ENCODE data around the gene SGTA. TPM values are rescaled to one million over a fixed set of nuclear protein-coding genes. Genes with fewer than 3 reads are reported as not detected.

Gene SGTA, protein sequence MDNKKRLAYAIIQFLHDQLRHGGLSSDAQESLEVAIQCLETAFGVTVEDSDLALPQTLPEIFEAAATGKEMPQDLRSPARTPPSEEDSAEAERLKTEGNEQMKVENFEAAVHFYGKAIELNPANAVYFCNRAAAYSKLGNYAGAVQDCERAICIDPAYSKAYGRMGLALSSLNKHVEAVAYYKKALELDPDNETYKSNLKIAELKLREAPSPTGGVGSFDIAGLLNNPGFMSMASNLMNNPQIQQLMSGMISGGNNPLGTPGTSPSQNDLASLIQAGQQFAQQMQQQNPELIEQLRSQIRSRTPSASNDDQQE
- total RNA-seq = 100 to 1,000 TPM in 1 of 2 donors, 10 to 100 TPM in 1; 93.9 to 100 TPM
- 99.6 TPM for polyA plus RNA-seq (ENCODE audit: insufficient read depth, low read depth, low replicate concordance)
- long read RNA-seq, donor 1, transcript SGTA-201 (12 exons, 2,330 nt) = major isoform, 27 of 28 reads
- long read RNA-seq, donor 1, partial matches to known transcripts = 0 of 28 reads
- long read RNA-seq, donor 1, other reads (novel, unspliced or antisense) = 0 of 28 reads
- long read RNA-seq, donor 2, transcript SGTA-201 (12 exons, 2,330 nt) = major isoform, 11 of 33 reads
- long read RNA-seq, donor 2, partial matches to known transcripts = 21 of 33 reads
- long read RNA-seq, donor 2, other reads (novel, unspliced or antisense) = 0 of 33 reads

DNA sequence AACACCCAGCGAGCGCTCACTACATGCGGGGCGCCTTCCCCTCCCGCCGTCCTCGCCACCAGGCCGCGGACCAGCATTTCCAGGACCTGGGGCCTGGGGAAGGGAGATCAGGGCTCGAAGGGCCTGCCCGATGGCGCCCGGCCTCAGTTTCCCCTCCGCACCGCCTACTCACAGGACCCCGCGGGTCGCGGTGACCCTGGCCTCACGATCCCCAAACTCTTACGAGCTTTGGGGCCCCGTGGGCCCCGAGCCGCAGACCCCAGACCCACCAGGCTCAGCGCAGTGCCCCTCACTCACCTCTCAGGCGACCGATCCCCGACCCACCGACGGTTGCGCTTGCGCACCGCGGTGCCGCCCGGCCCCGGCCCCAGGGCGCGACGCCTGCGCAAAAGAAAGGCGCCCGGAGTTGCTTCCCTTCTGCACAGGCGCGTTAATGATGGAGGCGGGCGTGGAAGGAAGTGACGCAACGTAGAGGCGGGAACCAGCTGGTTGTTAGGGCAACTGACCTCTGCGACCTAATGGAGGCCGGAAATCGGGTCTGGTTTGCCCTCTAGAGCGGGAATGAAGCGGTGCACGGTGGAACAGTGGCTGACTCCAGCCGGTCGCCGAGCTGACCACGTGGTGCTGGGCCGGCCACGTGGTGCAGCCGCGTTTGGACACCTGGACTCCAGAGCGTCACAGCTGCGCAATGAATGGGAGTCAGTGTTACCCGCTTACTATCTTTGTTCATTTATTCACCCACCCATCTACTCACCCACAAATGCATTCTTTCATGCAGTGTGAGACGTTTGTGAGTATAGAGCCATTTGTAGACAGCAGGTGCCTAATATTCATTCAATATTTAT is at the start of gene SGTA:
SGTA (minus strand) TSS at position 338 of the 845 bp plus-strand sequence. CDS start 14,205 bp downstream, outside the sequence.
- 1% methylated on average over 22 to 67 of the region's 68 CpGs for WGBS, 2 donors
- Histone ChIP-seq H3K9me3 (no peaks in the 10 kb centered on the region), H3K4me3 (peak within 1 kb of the TSS; percentile 96 to 100), H3K4me1 (peaks cover 31% of the 10 kb centered on the region), H3K27me3 (no peaks in the 10 kb centered on the region), H3K36me3 (ENCODE audit: low read depth, missing control alignments) (no peaks in the 10 kb centered on the region), H3K27ac (peak within 1 kb of the TSS; percentile 63 to 88)
- intact Hi-C loops (cut with DNase I; ENCODE audit: low total_unique reads) = no loop called here
- DNase-seq = peak; percentile 99
- TF ChIP-seq POLR2A (IDR thresholded peaks at IDR 0.05) = peak; percentile 52
- TF ChIP-seq, protein P1, sequence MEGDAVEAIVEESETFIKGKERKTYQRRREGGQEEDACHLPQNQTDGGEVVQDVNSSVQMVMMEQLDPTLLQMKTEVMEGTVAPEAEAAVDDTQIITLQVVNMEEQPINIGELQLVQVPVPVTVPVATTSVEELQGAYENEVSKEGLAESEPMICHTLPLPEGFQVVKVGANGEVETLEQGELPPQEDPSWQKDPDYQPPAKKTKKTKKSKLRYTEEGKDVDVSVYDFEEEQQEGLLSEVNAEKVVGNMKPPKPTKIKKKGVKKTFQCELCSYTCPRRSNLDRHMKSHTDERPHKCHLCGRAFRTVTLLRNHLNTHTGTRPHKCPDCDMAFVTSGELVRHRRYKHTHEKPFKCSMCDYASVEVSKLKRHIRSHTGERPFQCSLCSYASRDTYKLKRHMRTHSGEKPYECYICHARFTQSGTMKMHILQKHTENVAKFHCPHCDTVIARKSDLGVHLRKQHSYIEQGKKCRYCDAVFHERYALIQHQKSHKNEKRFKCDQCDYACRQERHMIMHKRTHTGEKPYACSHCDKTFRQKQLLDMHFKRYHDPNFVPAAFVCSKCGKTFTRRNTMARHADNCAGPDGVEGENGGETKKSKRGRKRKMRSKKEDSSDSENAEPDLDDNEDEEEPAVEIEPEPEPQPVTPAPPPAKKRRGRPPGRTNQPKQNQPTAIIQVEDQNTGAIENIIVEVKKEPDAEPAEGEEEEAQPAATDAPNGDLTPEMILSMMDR (IDR thresholded peaks at IDR 0.05) = peak in 2 of 3 experiments; percentile 28 to 57

DNA sequence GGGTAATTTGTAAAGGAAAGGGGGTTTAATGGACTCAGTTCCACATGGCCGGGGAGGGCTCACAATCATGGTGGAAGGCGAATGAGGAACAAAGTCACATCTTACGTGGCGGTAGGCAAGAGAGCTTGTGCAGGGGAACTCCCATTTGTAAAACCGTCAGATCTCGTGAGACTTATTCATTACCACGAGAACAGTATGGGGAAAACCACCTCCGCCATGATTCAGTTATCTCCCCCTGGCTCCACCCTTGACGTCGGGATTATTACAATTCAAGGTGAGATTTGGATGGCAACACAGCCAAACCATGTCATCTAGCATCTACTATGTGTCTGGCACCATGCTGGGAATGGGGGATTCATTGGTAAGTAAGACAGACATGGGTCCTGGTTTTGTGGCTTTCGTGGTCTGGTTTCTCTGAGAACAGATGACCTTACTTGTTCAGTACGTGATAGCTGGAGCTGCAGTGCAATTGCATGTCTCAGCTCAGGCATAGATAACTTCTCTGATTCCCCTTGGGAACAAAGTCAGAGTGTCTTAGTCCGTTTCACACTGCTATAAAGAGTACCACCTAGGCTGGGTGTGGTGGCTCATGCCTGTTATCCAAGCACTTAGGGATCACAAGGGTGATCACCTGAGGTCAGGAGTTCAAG is 44.9 kb upstream of the SGTA start:
- TF ChIP-seq, protein P1 (IDR thresholded peaks at IDR 0.05) = no peak
- TF ChIP-seq POLR2A (IDR thresholded peaks at IDR 0.05) = no peak
- Histone ChIP-seq H3K36me3 (ENCODE audit: low read depth, missing control alignments) (no peaks in the 10 kb centered on the region), H3K9me3 (no peaks in the 10 kb centered on the region), H3K27me3 (no peaks in the 10 kb centered on the region), H3K4me1 (no peaks in the 10 kb centered on the region), H3K4me3 (no peak overlapping the region), H3K27ac (no peak overlapping the region)
- 96 to 97% methylated on average over 13 of the region's 13 CpGs for WGBS, 2 donors
- DNase-seq = no peak
- intact Hi-C loops (cut with DNase I; ENCODE audit: low total_unique reads) = no loop called here

DNA sequence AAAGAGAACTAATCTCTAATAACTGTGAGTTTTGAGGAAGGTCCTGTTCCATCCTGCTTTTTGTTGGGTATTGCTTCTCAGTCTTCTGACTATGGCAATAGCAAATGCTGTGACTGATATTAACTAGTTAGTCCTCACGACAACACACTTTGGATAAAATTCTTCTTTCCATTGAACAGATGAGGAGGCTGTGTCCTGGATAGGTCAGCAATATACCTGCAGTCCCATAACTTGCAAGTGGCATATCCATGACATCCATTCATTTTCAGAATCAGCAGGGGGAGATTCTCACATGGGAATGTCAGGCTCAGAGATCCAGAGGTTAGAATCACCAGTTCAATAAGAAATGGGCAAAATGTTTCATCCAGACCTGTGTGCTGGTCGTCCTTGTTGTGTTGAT is 43.9 kb upstream of the SGTA start:
- TF ChIP-seq, protein P1 (IDR thresholded peaks at IDR 0.05) = no peak
- TF ChIP-seq POLR2A (IDR thresholded peaks at IDR 0.05) = no peak
- Histone ChIP-seq H3K9me3 (no peaks in the 10 kb centered on the region), H3K27me3 (no peaks in the 10 kb centered on the region), H3K27ac (no peak overlapping the region), H3K4me3 (no peak overlapping the region), H3K4me1 (no peaks in the 10 kb centered on the region), H3K36me3 (ENCODE audit: low read depth, missing control alignments) (no peaks in the 10 kb centered on the region)
- 88 to 95% methylated on average over 2 of the region's 2 CpGs for WGBS, 2 donors
- DNase-seq = no peak
- intact Hi-C loops (cut with DNase I; ENCODE audit: low total_unique reads) = no loop called here

DNA sequence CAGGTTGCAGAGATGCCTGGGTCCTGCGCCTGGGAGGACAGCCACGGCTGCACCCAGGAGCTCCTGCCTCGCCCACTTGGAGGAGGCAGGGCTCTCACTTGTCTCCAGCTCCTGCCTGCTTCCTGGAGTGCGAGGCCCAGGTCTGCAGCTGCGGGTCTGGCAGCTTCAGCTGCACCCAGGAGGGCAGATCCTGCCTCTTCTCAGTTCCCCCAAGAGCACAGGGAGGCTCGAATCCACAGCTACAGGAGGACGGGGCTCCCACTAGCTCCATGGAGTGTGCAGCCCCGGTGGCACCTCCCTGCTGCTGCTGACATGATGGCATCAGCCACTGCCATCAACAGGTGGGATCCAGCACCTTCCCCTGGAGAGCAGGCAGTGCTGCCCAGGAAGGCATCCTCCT is 41.1 kb upstream of the SGTA start:
- no peaks in the 10 kb centered on the region for H3K27me3 ChIP-seq
- intact Hi-C loops (cut with DNase I; ENCODE audit: low total_unique reads) = no loop called here
- peaks cover 2% of the 10 kb centered on the region for H3K4me1 ChIP-seq
- H3K9me3 ChIP-seq = no peaks in the 10 kb centered on the region
- no peak overlapping the region for H3K4me3 ChIP-seq
- DNase-seq = no peak
- TF ChIP-seq POLR2A (IDR thresholded peaks at IDR 0.05) = no peak
- TF ChIP-seq, protein P1 (IDR thresholded peaks at IDR 0.05) = no peak
- no peak overlapping the region for H3K27ac ChIP-seq
- no peaks in the 10 kb centered on the region for H3K36me3 ChIP-seq (ENCODE audit: low read depth, missing control alignments)
- WGBS, 2 donors = 58 to 84% methylated on average over 3 to 7 of the region's 8 CpGs
